Stimulated activated CD8-positive, alpha-beta memory T cell treated with anti-CD3 and anti-CD28 coated beads, Interleukin-15, amount 100 ng/mL, for 4 hours (primary cell): ENCODE measurements around the gene STK33.
"Not testable (repeated sequence)": the region's sequence is repeated elsewhere in the genome, so short reads cannot be mapped to it uniquely, and the experiment has no call there.

ENCODE experiments used
- DNase-seq, 2 donors: peaks; one replicate each; pipeline ENCODE4 v3.0.0-alpha.2; 2020; ENCODE audit warnings: low read depth in 2 of 2

The STK33 gene

GRCh38 chr11:8543278-8543677 is 50.8 kb downstream of the STK33 start:
- no peak for DNase-seq

GRCh38 chr11:8541448-8541847 is 52.6 kb downstream of the STK33 start:
- DNase-seq = no peak

GRCh38 chr11:8533332-8533731 is 60.7 kb downstream of the STK33 start:
- DNase-seq = no peak

GRCh38 chr11:8532475-8532874 is 61.6 kb downstream of the STK33 start:
- no peak for DNase-seq

- DNase-seq = no peak
Measured at GRCh38 chr11:8531982-8532381, 62.0 kb downstream of the STK33 start.

GRCh38 chr11:8531312-8531711 is 62.7 kb downstream of the STK33 start:
- no peak for DNase-seq

GRCh38 chr11:8527939-8528338 is 66.1 kb downstream of the STK33 start:
- no peak for DNase-seq

GRCh38 chr11:8523396-8523795 is 70.6 kb downstream of the STK33 start:
- no peak for DNase-seq

GRCh38 chr11:8512547-8512946 is 81.5 kb downstream of the STK33 start:
- DNase-seq = no peak

GRCh38 chr11:8503910-8504364 is 90.1 kb downstream of the STK33 start:
- DNase-seq = no peak

- DNase-seq = no peak
Measured at GRCh38 chr11:8501836-8502235, 92.2 kb downstream of the STK33 start.

- no peak for DNase-seq
Measured at GRCh38 chr11:8488395-8488794, 105.6 kb downstream of the STK33 start.

GRCh38 chr11:8487261-8487660 is 106.8 kb downstream of the STK33 start:
- DNase-seq = no peak

- no peak for DNase-seq
Measured at GRCh38 chr11:8484251-8484650, 109.8 kb downstream of the STK33 start.

GRCh38 chr11:8480858-8481257 is 113.2 kb downstream of the STK33 start:
- no peak for DNase-seq

GRCh38 chr11:8477680-8478079 is 116.3 kb downstream of the STK33 start:
- no peak for DNase-seq

GRCh38 chr11:8477151-8477550 is 116.9 kb downstream of the STK33 start:
- no peak for DNase-seq

- not testable (repeated sequence) for DNase-seq
Measured at GRCh38 chr11:8467806-8468205, 126.2 kb downstream of the STK33 start.

- not testable (repeated sequence) for DNase-seq
Measured at GRCh38 chr11:8467356-8467755, 126.7 kb downstream of the STK33 start.

GRCh38 chr11:8466884-8467283 is 127.1 kb downstream of the STK33 start:
- DNase-seq = not testable (repeated sequence)

- DNase-seq = no peak
Measured at GRCh38 chr11:8459711-8460399, 134.2 kb downstream of the STK33 start.

- no peak for DNase-seq
Measured at GRCh38 chr11:8442301-8442700, 151.7 kb downstream of the STK33 start.

GRCh38 chr11:8440649-8441048 is 153.4 kb downstream of the STK33 start:
- no peak for DNase-seq

- no peak for DNase-seq
Measured at GRCh38 chr11:8429483-8429882, 164.5 kb downstream of the STK33 start.
